OCI-LY1 (cell line): ENCODE measurements around the gene APOH.

Experiments used
- CTCF ChIP-seq: fragments of 200-600 bp; sonication (generic), shearing (Covaris generic); IDR thresholded peaks from 2 replicates; pipeline ENCODE4 v1.5.1; 2017; ENCODE audit warnings: mild to moderate bottlenecking, antibody characterized with exemption, low read length, moderate library complexity, mixed read lengths
- EZH2 ChIP-seq: fragments of 200-600 bp; sonication (generic), shearing (Covaris generic); IDR thresholded peaks from 2 replicates; pipeline ENCODE4 v1.8.0; 2017; ENCODE audit warnings: borderline replicate concordance, mixed run types, mild to moderate bottlenecking, antibody characterized with exemption, low read length, moderate library complexity, mixed read lengths

- TF ChIP-seq CTCF (no peak), EZH2 (no peak)
Measured at GRCh38 chr17:66183529-66183928, 45.7 kb downstream of the APOH start.
